K562 (cell line): ENCODE measurements around the gene CLASP1. TPM values are rescaled to one million over a fixed set of nuclear protein-coding genes. Genes with fewer than 3 reads are reported as not detected.

Experiments
- ATAC-seq: fragments of 200-7000 bp; cut with Tn5 transposase; 3 replicates; pipeline ENCODE4 v1.9.1; 2020; ENCODE audit warnings: moderate library complexity
- BruUV-seq: library from RNA; stranded (reverse); fragments of 400-500 nt; replicated peaks from 2 replicates; lab custom pipeline; 2021; lab: Mats Ljungman, UMichigan
- CTCF ChIA-PET: fragments of 300-600 bp; formaldehyde crosslinking; extraction: SDS; loops from one replicate; lab custom pipeline; 2021; ENCODE audit warnings: low intra/inter-chr PET ratio; lab: Yijun Ruan, JAX
- POLR2A ChIA-PET: fragments of 300-600, 350-650 bp; sonication (Branson Sonifier 250); formaldehyde crosslinking; extraction: SDS; loops from one replicate; lab custom pipeline; 2021; ENCODE audit warnings: antibody characterized with exemption, inconsistent platforms; lab: Yijun Ruan, JAX
- DNase-seq, 4 experiments: peaks; one replicate each; pipeline versions ENCODE4 v3.0.0 to v3.0.0-alpha.2; 2011 to 2018; ENCODE audit warnings: low spot score in 3 of 4, mixed read lengths in 3 of 4; ENCODE audit errors: extremely low read depth in 1 of 4
- FAIRE-seq: peaks from 2 replicates; lab custom pipeline; 2011; peaks lifted over from hg19 to GRCh38; lab: Jason Lieb, UNC
- H2AFZ ChIP-seq: 2 replicates; pipeline ENCODE4 v1.6.0; 2011; ENCODE audit warnings: low read depth, low read length, control low read depth, inconsistent platforms
- H3K27ac ChIP-seq: fragments of 200-600 bp; 3 replicates; pipeline ENCODE4 v1.8.0; 2011; ENCODE audit warnings: low read depth, mild to moderate bottlenecking, control low read depth, inconsistent platforms, low read length, moderate library complexity, mixed read lengths; ENCODE audit errors: extremely low read depth
- H3K27me3 ChIP-seq, 2 experiments: fragments of 300-600 bp in 1 of 2; 2 replicates in 1 of 2; 3 replicates in 1 of 2; pipeline versions ENCODE4 v1.6.0 to v1.8.0; 2011; ENCODE audit warnings: inconsistent platforms in 2 of 2, low read length in 2 of 2, mild to moderate bottlenecking in 1 of 2, mixed read lengths in 1 of 2, moderate library complexity in 1 of 2; ENCODE audit not compliant: control insufficient read depth in 2 of 2, insufficient read depth in 2 of 2
- H3K36me3 ChIP-seq: fragments of 300-600 bp; 3 replicates; pipeline ENCODE4 v1.8.0; 2011; ENCODE audit warnings: mild to moderate bottlenecking, low read length, inconsistent platforms; ENCODE audit not compliant: control insufficient read depth, insufficient read depth
- H3K4me1 ChIP-seq, 2 experiments: fragments of 200-600 bp in 1 of 2; replicated peaks in 1 of 2; 2 replicates in 1 of 2; 3 replicates in 1 of 2; pipeline versions ENCODE4 v1.5.1 to v1.8.0; 2011; ENCODE audit warnings: inconsistent platforms in 2 of 2, low read length in 2 of 2, mild to moderate bottlenecking in 1 of 2, mixed read lengths in 1 of 2, moderate library complexity in 1 of 2; ENCODE audit not compliant: control insufficient read depth in 2 of 2, insufficient read depth in 2 of 2
- H3K4me2 ChIP-seq: 2 replicates; pipeline ENCODE4 v1.6.1; 2011; ENCODE audit warnings: low read length, control low read depth, inconsistent platforms, mixed read lengths; ENCODE audit not compliant: insufficient read depth
- H3K4me3 ChIP-seq: fragments of 200-600 bp; sonication (generic), shearing (Covaris generic); 2 replicates; pipeline ENCODE4 v1.5.1; 2016; ENCODE audit warnings: control low read depth, inconsistent platforms
- H3K79me2 ChIP-seq: fragments of 200-600 bp; 3 replicates; pipeline ENCODE4 v1.8.0; 2011; ENCODE audit warnings: low read length, inconsistent platforms; ENCODE audit not compliant: control insufficient read depth, insufficient read depth
- H3K9ac ChIP-seq, 2 experiments: 2 replicates each; pipeline versions ENCODE4 v1.6.0 to v1.6.1; 2011; ENCODE audit warnings: low read depth in 2 of 2, low read length in 2 of 2, control low read depth in 1 of 2, inconsistent platforms in 1 of 2, mild to moderate bottlenecking in 1 of 2, mixed read lengths in 1 of 2; ENCODE audit not compliant: insufficient read depth in 1 of 2
- H3K9me1 ChIP-seq: one replicate; pipeline ENCODE4 v1.6.0; 2011; ENCODE audit warnings: inconsistent platforms, mild to moderate bottlenecking, low read length, moderate library complexity; ENCODE audit not compliant: control insufficient read depth, insufficient read depth
- H3K9me3 ChIP-seq: replicated peaks from 2 replicates; pipeline ENCODE4 v1.5.1; 2011; ENCODE audit warnings: low read depth, low read length, inconsistent platforms; ENCODE audit not compliant: control insufficient read depth, insufficient read depth
- H4K20me1 ChIP-seq: replicated peaks from 2 replicates; pipeline ENCODE4 v1.6.1; 2011; ENCODE audit warnings: low read length, inconsistent platforms, mixed read lengths; ENCODE audit not compliant: control insufficient read depth, insufficient read depth
- ATF3 ChIP-seq, 2 experiments: fragments of 450-650 bp in 1 of 2; sonication (generic) in 1 of 2; formaldehyde crosslinking in 1 of 2; IDR thresholded peaks in 1 of 2; conservative IDR thresholded peaks in 1 of 2; 2 replicates each; pipeline versions ENCODE4 v1.6.1 to v1.8.1; 2016 to 2023; ENCODE audit warnings: mild to moderate bottlenecking in 2 of 2, moderate library complexity in 2 of 2, inconsistent platforms in 1 of 2, missing genetic modification reagents in 1 of 2
- BRF1 ChIP-seq: IDR thresholded peaks from 3 replicates; pipeline ENCODE4 v1.6.1; 2011; ENCODE audit warnings: borderline replicate concordance, mild to moderate bottlenecking; ENCODE audit not compliant: insufficient read length; ENCODE audit errors: extremely low read depth
- C11orf30 ChIP-seq: fragments of 450-650 bp; IDR thresholded peaks from 2 replicates; pipeline ENCODE4 v1.6.1; 2016; ENCODE audit warnings: low read depth, mild to moderate bottlenecking
- FOXM1 ChIP-seq, 2 experiments: fragments of 450-650 bp in 1 of 2; sonication (generic) in 1 of 2; formaldehyde crosslinking in 1 of 2; IDR thresholded peaks; 2 replicates each; pipeline versions ENCODE4 v1.6.1 to v1.9.0; 2017 to 2022; ENCODE audit warnings: low read depth in 2 of 2, mild to moderate bottlenecking in 2 of 2, missing genetic modification reagents in 1 of 2, moderate library complexity in 1 of 2
- GABPB1 ChIP-seq: sonication (generic); formaldehyde crosslinking; IDR thresholded peaks from 2 replicates; pipeline ENCODE4 v1.8.0; 2022; ENCODE audit warnings: mild to moderate bottlenecking, missing genetic modification reagents
- KLF1 ChIP-seq: fragments of 450-650 bp; IDR thresholded peaks from 2 replicates; pipeline ENCODE4 v1.6.1; 2016; ENCODE audit warnings: missing genetic modification characterization, missing compliant biosample characterization
- MAFF ChIP-seq: IDR thresholded peaks from 2 replicates; pipeline ENCODE4 v1.6.1; 2012; ENCODE audit warnings: low read length, improper control_type of control experiment
- MIER1 ChIP-seq: fragments of 450-650 bp; IDR thresholded peaks from 2 replicates; pipeline ENCODE4 v1.6.1; 2016; ENCODE audit warnings: antibody characterized with exemption, mild to moderate bottlenecking, low read depth
- NR2C1 ChIP-seq, 2 experiments: fragments of 450-650 bp; IDR thresholded peaks; 2 replicates each; pipeline ENCODE4 v1.6.1; 2017; ENCODE audit warnings: mild to moderate bottlenecking in 2 of 2, antibody characterized with exemption in 1 of 2, inconsistent platforms in 1 of 2, missing compliant biosample characterization in 1 of 2, missing genetic modification characterization in 1 of 2
- NR2C2 ChIP-seq, 2 experiments: fragments of 200-800 bp in 1 of 2; sonication (Bioruptor generic) in 1 of 2; sonication (generic) in 1 of 2; formaldehyde crosslinking in 1 of 2; IDR thresholded peaks; 2 replicates each; pipeline versions ENCODE4 v1.6.1 to v1.8.0; 2016 to 2022; ENCODE audit warnings: mild to moderate bottlenecking in 1 of 2, missing compliant biosample characterization in 1 of 2, missing genetic modification characterization in 1 of 2, missing genetic modification reagents in 1 of 2
- PTBP1 ChIP-seq: fragments of 200-400 bp; formaldehyde crosslinking; IDR thresholded peaks from 2 replicates; pipeline ENCODE4 v1.6.1; 2017; ENCODE audit warnings: low read depth, low read length
- RBM25 ChIP-seq: fragments of 200-400 bp; formaldehyde crosslinking; IDR thresholded peaks from 2 replicates; pipeline ENCODE4 v1.6.1; 2018; ENCODE audit warnings: low read length, low read depth, moderate library complexity; ENCODE audit not compliant: severe bottlenecking
- RFX1 ChIP-seq: fragments of 450-650 bp; IDR thresholded peaks from 2 replicates; pipeline ENCODE4 v1.6.1; 2016; ENCODE audit warnings: mild to moderate bottlenecking, moderate library complexity
- SMAD1 ChIP-seq: fragments of 150-350 bp; IDR thresholded peaks from 2 replicates; pipeline ENCODE4 v1.6.1; 2014; ENCODE audit warnings: low read length, low read depth; ENCODE audit not compliant: partially characterized antibody
- WGBS: fragments of 100-300 bp; shearing (Covaris generic); methylation state at CpG from one replicate; pipeline ENCODE4 v1.1.6; 2016; ENCODE audit warnings: low coverage, mixed read lengths; ENCODE audit not compliant: insufficient coverage; ENCODE audit errors: missing lambda C conversion rate; 5-methylcytosine and 5-hydroxymethylcytosine counted together
- in situ Hi-C: fragments of 300-500 bp; cut with MboI; formaldehyde crosslinking; loops from 4 replicates; pipeline ENCODE4 v1.15.0; 2018; ENCODE audit warnings: inconsistent platforms, mixed read lengths
- intact Hi-C: fragments of 100-400 bp; cut with micrococcal nuclease; formaldehyde crosslinking; loops from 2 replicates; pipeline ENCODE4 v1.14.2; 2022
- polyA plus RNA-seq, 8 experiments: library from polyadenylated mRNA; depleted of rRNA in 4 of 8; stranded (reverse) in 5 of 8; unstranded in 3 of 8; fragments of >200 nt; fragmentation: Nextera tagmentation in 2 of 8; fragmentation: Illumina TruSeq in 1 of 8; extraction: Ambion mirVana in 2 of 8; extraction: Trizol in 1 of 8; gene quantifications; 2 replicates each; pipeline versions ENCODE4 v1.2.1 to v1.2.3, GENCODE V29; 2011 to 2014; ENCODE audit warnings: inconsistent platforms in 1 of 8, missing spikeins in 1 of 8
- total RNA-seq, 7 experiments: library from RNA; depleted of rRNA in 6 of 7; stranded (reverse); fragments of >200 nt in 6 of 7; fragmentation: Illumina TruSeq in 2 of 7; extraction: Trizol in 2 of 7; gene quantifications; 2 replicates each; pipeline versions ENCODE4 v1.2.1 to v1.2.3, GENCODE V29; 2011 to 2021; ENCODE audit warnings: low replicate concordance in 1 of 7

Gene CLASP1
- total and polyA plus RNA-seq, 9 of the 15 experiments (the other 6 are each of a cell fraction or from before 2014, with no cell fraction given), result 1.7 to 40.3 (median 20.7) TPM

GRCh38 chr2:121534007-121534406 is 115.3 kb downstream of the CLASP1 start:
- H4K20me1 ChIP-seq, result 0 out of 2 replicates have a peak, but pooled peaks cover 4% of the 10 kb centered on the region
- peaks cover 34 to 39% of the 10 kb centered on the region in 2 experiments for H3K4me1 ChIP-seq
- H3K27me3 ChIP-seq, result no peaks in the 10 kb centered on the region
- peaks cover 57% of the 10 kb centered on the region for H3K79me2 ChIP-seq
- FAIRE-seq (no peak), DNase-seq (no peak), ATAC-seq (no peak)
- H3K27ac ChIP-seq, result no peak overlapping the region
- ChIA-PET CTCF (no interaction called here), POLR2A (no interaction called here)
- no peak overlapping the region for H3K4me3 ChIP-seq
- intact Hi-C loops (loop anchor here (1.0 to 5.0 kb wide), 2 partner anchors 115 to 203 kb away; partner anchors contain the start of genes CLASP1 and NIFK), in situ Hi-C loops (loop anchor here (10.0 kb wide), 1 partner anchor 1669 kb away; no protein-coding TSS in a partner anchor)
- no peaks in the 10 kb centered on the region for H3K9me3 ChIP-seq
- H3K9me1 ChIP-seq, result no peaks in the 10 kb centered on the region
- no peak overlapping the region for H3K4me2 ChIP-seq
- H3K36me3 ChIP-seq, result no peaks in the 10 kb centered on the region
- no peak for TF ChIP-seq NR2C1 (IDR thresholded peaks at IDR 0.05)
- peak; percentile 23; the same call in 1 of the 2 replicates for TF ChIP-seq NR2C1 (tag; IDR thresholded peaks at IDR 0.05)
- TF ChIP-seq NR2C2 (CRISPR knock-in tag; IDR thresholded peaks at IDR 0.05), result no peak
- TF ChIP-seq NR2C2 (tag; IDR thresholded peaks at IDR 0.05), result 0 out of 2 replicates have a peak, but pooled peaks have one; percentile 51
- TF ChIP-seq FOXM1 (IDR thresholded peaks at IDR 0.05; ENCODE audit: low read depth), result no peak
- no peak for TF ChIP-seq FOXM1 (CRISPR knock-in tag; IDR thresholded peaks at IDR 0.05; ENCODE audit: low read depth)
- H3K9ac ChIP-seq, result no peak overlapping the region
- no TSS peak for BruUV-seq
- no peak overlapping the region for H2AFZ ChIP-seq

DNA sequence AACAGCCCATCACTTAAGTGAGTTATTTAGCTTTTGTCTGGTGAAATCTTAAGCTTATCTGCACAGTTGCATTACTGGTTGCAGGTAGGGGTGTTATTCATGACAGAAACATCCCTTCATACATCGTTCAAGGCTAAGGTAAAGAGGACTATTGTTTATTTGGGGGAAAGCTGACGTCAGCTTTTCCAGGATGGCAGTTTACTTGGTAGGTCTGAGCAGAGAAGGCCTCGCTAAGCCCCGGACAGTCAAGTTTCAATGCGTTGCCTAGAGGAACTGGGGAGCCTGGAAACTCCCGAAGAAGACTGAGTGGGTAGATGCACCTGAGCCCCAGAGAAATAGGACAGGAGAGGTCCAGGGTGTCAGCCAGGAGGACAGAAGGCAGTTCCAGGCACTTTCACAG is 116.4 kb downstream of the CLASP1 start:
- in situ Hi-C loops (loop anchor here (10.0 kb wide), 1 partner anchor 1668 kb away; no protein-coding TSS in a partner anchor), intact Hi-C loops (loop anchor here (5.0 kb wide), 1 partner anchor 204 kb away; the partner anchor contains the start of gene NIFK)
- H3K27ac ChIP-seq, result no peak overlapping the region
- H3K9ac ChIP-seq, result peak overlapping the region; percentile 3 to 49; a peak in 2 of 4 replicates
- ChIA-PET CTCF (no interaction called here), POLR2A (interaction anchor here (0.7 to 3.8 kb wide), 10 partner anchors 7 to 434 kb away, joined by 3 to 31 read pairs (median 14); partner anchors contain the start of genes CLASP1 and TSN)
- peaks cover 8% of the 10 kb centered on the region; the same call in 1 of the 3 replicates for H3K36me3 ChIP-seq
- no peak for FAIRE-seq
- H3K4me3 ChIP-seq, result no peak overlapping the region
- H3K4me1 ChIP-seq, result peaks cover 34 to 41% of the 10 kb centered on the region in 2 experiments
- H3K27me3 ChIP-seq, result no peaks in the 10 kb centered on the region
- no peak for ATAC-seq
- 0 out of 2 replicates have a peak, but pooled peaks cover 4% of the 10 kb centered on the region for H4K20me1 ChIP-seq
- no peak overlapping the region for H2AFZ ChIP-seq
- peak in 2 of 4 experiments; percentile 25 to 57 for DNase-seq
- no TSS peak for BruUV-seq
- H3K4me2 ChIP-seq, result no peak overlapping the region
- no peaks in the 10 kb centered on the region for H3K9me1 ChIP-seq
- WGBS, result 13% methylated on average over 6 of the region's 6 CpGs
- H3K79me2 ChIP-seq, result peaks cover 62% of the 10 kb centered on the region
- H3K9me3 ChIP-seq, result no peaks in the 10 kb centered on the region
- TF ChIP-seq ATF3 (IDR thresholded peaks at IDR 0.05) (peak; percentile 11; the same call in 1 of the 2 replicates), ATF3 (CRISPR knock-in tag; conservative IDR thresholded peaks at IDR 0.05) (no peak), RBM25 (peak; percentile 47), C11orf30 (peak; percentile 76), KLF1 (tag) (no peak), BRF1 (no peak), PTBP1 (peak; percentile 96), MAFF (peak; percentile 83), RFX1 (peak; percentile 26; the same call in 1 of the 2 replicates), GABPB1 (0 out of 2 replicates have a peak, but pooled peaks have one; percentile 20), SMAD1 (no peak), MIER1 (peak; percentile 98)
